Keratinocyte (primary cell): ENCODE data around the gene HERC5.

Experiments
- CTCF ChIP-seq, 3 experiments: IDR thresholded peaks in 1 of 3; conservative IDR thresholded peaks in 1 of 3; optimal IDR thresholded peaks in 1 of 3; 2 replicates in 2 of 3; 3 replicates in 1 of 3; pipeline versions ENCODE3 to v1.5.1; 2011; ENCODE audit warnings: low read length in 3 of 3, mild to moderate bottlenecking in 3 of 3, moderate library complexity in 2 of 3, control low read depth in 1 of 3, inconsistent platforms in 1 of 3; ENCODE audit not compliant: insufficient read depth in 2 of 3; ENCODE audit errors: extremely low read depth in 1 of 3
- EZH2 ChIP-seq: IDR thresholded peaks from one replicate; pipeline ENCODE4 v1.6.1; 2012; ENCODE audit warnings: inconsistent platforms, mild to moderate bottlenecking, low read length, moderate library complexity

DNA sequence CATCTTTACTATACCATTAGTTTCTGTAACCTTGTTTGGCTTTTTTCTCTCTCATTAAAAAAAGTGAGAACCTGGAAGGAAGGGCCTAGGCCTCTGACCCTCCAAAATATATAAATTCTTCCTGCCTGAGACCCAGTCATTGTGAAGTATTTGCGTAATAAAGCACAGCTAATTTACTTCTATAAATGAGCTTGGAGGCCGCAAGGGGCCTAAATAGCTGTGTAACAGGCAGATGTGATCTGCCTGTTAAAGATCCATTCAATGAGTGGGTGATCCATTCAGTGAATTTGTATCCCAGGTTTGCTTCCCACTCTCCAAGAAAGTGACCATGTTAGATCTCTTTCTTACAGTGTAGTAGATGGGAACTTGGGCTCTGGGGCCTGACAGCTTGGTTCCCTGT is 67.3 kb downstream of the HERC5 start:
- no peak for TF ChIP-seq EZH2
- no peak for TF ChIP-seq CTCF (optimal IDR thresholded peaks at IDR 0.05 in 1 of 3, IDR thresholded peaks at IDR 0.05 in 1 of 3, conservative IDR thresholded peaks at IDR 0.05 in 1 of 3; ENCODE audit: extremely low read depth in 1 of 3, insufficient read depth in 2 of 3, low read length in 3 of 3)
